Muscle layer of duodenum (tissue), 2 donors: ENCODE data around the gene IBA57.

Experiments used
- H3K27ac ChIP-seq: one replicate; pipeline ENCODE4 v1.7.0; 2013; ENCODE audit warnings: mild to moderate bottlenecking, low read length
- H3K27me3 ChIP-seq: one replicate; pipeline ENCODE4 v1.7.0; 2013; ENCODE audit warnings: low read depth, mild to moderate bottlenecking, control low read depth, low read length
- H3K36me3 ChIP-seq, 2 donors: one replicate each; pipeline ENCODE4 v1.7.0; 2013; ENCODE audit warnings: low read length in 2 of 2, control low read depth in 1 of 2, mild to moderate bottlenecking in 1 of 2; ENCODE audit not compliant: insufficient read depth in 2 of 2, control insufficient read depth in 1 of 2
- H3K4me1 ChIP-seq, 2 donors: one replicate each; pipeline ENCODE4 v1.7.0; 2013; ENCODE audit warnings: low read length in 2 of 2, mild to moderate bottlenecking in 2 of 2, control low read depth in 1 of 2, moderate library complexity in 1 of 2; ENCODE audit not compliant: insufficient read depth in 2 of 2, control insufficient read depth in 1 of 2
- H3K4me3 ChIP-seq, 2 donors: one replicate each; pipeline ENCODE4 v1.7.0; 2013; ENCODE audit warnings: low read length in 2 of 2, low read depth in 1 of 2, mild to moderate bottlenecking in 1 of 2
- H3K9me3 ChIP-seq, 2 donors: one replicate each; pipeline ENCODE4 v1.7.0; 2013; ENCODE audit warnings: low read length in 2 of 2, control low read depth in 1 of 2, mild to moderate bottlenecking in 1 of 2; ENCODE audit not compliant: control insufficient read depth in 1 of 2
- donor health status: healthy.

Gene IBA57

GRCh38 chr1:228145463-228146416 is 19.9 kb upstream of the IBA57 start:
- Histone ChIP-seq H3K27ac (no peak overlapping the region), H3K4me3 (no peak overlapping the region), H3K9me3 (no peaks in the 10 kb centered on the region), H3K4me1 (peaks cover 13 to 58% of the 10 kb centered on the region in 2 donors), H3K36me3 (peaks cover 4 to 25% of the 10 kb centered on the region in 2 donors), H3K27me3 (no peaks in the 10 kb centered on the region)

GRCh38 chr1:228146417-228147150 is 19.0 kb upstream of the IBA57 start:
- H3K4me1 ChIP-seq, result peaks cover 21 to 57% of the 10 kb centered on the region in 2 donors
- H3K9me3 ChIP-seq, result no peaks in the 10 kb centered on the region
- no peaks in the 10 kb centered on the region for H3K27me3 ChIP-seq
- no peak overlapping the region for H3K27ac ChIP-seq
- H3K4me3 ChIP-seq, result no peak overlapping the region
- peaks cover 4 to 25% of the 10 kb centered on the region in 2 donors for H3K36me3 ChIP-seq

DNA sequence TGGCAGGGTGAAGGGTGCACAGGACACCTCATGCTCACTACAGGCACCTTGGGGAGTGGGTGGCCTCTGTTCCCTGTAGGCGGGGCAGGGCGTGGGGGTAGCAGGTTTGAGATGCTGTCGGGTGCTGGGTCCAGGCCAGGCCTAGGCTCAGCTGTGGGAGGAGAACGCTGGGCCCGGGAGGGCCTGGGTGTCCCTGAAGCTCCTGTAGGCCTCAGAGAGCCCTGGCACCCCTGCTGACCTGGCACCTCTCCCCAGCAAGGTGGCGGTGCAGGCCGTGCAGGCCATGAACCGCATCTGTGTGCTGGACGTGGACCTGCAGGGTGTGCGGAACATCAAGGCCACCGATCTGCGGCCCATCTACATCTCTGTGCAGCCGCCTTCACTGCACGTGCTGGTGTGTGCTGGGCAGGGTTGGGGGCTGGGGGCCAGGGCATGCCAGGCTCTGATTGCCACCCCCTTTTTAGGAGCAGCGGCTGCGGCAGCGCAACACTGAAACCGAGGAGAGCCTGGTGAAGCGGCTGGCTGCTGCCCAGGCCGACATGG is 18.4 kb upstream of the IBA57 start:
- Histone ChIP-seq H3K4me3 (no peak overlapping the region), H3K4me1 (peaks cover 15 to 57% of the 10 kb centered on the region in 2 donors), H3K27ac (no peak overlapping the region), H3K36me3 (peaks cover 4 to 25% of the 10 kb centered on the region in 2 donors), H3K9me3 (no peaks in the 10 kb centered on the region), H3K27me3 (no peaks in the 10 kb centered on the region)

DNA sequence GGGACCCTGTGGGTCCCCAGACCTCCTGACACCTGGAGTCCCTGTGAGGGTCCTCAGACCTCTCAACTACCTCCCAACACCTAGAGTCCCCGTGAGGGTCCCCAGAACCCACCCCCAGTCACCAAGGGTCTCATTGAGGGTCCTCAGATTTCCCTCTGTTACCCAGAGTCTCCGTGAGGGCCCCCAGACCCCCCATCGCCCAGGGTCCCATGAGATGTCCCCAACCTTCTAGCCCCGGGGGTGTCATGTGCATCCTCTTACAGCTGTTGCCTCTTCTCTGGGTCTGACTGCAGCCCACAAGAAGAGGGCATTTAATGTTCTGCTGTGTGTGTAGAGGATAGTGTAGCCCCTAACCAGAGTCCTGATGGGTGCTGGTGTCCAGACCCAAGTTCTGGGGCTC is 17.8 kb upstream of the IBA57 start:
- H3K27ac ChIP-seq, result no peak overlapping the region
- H3K9me3 ChIP-seq, result no peaks in the 10 kb centered on the region
- peaks cover 11 to 53% of the 10 kb centered on the region in 2 donors for H3K4me1 ChIP-seq
- H3K36me3 ChIP-seq, result peaks cover 4 to 25% of the 10 kb centered on the region in 2 donors
- no peaks in the 10 kb centered on the region for H3K27me3 ChIP-seq
- no peak overlapping the region for H3K4me3 ChIP-seq

DNA sequence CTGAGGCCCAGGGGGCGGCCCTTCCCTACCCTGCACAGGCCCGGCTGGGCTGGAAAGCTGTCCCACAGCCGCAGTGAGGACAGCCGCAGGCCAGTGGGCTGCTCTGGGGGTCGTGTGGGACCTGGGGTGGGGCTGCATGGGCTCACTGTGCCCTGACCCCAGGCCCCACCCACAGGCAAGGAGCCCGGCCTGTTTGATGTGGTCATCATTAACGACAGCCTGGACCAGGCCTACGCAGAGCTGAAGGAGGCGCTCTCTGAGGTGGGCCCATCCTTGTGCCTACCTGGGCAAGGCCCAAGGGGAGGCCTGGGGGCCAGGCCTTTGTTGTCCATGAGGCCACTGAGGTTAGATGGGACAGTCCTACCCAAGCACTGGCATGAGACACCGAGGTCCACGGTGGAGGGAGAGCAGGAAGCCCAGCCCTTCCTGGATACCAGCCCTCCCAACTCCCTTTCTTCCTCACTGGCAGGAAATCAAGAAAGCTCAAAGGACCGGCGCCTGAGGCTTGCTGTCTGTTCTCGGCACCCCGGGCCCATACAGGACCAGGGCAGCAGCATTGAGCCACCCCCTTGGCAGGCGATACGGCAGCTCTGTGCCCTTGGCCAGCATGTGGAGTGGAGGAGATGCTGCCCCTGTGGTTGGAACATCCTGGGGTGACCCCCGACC is 17.3 kb upstream of the IBA57 start:
- Histone ChIP-seq H3K9me3 (no peaks in the 10 kb centered on the region), H3K27ac (peak overlapping the region; percentile 4), H3K27me3 (no peaks in the 10 kb centered on the region), H3K4me3 (no peak overlapping the region), H3K4me1 (peaks cover 8 to 48% of the 10 kb centered on the region in 2 donors), H3K36me3 (peaks cover 4 to 25% of the 10 kb centered on the region in 2 donors)

DNA sequence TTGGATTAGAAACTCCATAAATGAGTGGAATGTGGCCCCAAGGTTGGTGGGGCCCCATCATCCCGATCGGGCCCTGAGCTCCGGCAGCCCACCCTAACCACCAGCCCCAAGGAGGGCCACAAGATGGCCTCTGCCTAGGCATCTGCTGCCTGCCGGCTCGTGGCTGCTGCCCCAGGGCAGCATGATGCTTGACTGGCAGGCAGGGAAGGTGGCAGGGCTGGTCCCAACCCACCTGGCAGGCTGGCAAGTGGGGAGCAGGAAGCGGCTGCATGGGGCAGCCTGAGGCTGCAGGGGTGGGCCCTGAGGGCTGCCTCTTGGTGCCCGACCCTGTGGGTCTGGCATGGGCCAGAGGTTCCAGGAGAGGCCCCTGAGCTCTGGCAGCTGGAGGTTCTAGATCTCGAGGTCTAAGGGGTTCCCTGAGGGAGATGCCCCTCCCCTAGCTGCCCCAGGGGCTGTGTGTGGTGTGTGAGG is 16.6 kb upstream of the IBA57 start:
- H3K4me3 ChIP-seq, result peak overlapping the region in 1 of 2 donors; percentile 60

GRCh38 chr1:228149406-228150119 is 16.0 kb upstream of the IBA57 start, which contains the start of gene GJC2:
Gene GJC2 (plus strand): TSS chr1:228149930. CDS start chr1:228157759, 7,829 bp downstream.
- Histone ChIP-seq H3K27ac (peak within 1 kb of the TSS; percentile 72), H3K9me3 (no peaks in the 10 kb centered on the region), H3K4me1 (peaks cover 8 to 37% of the 10 kb centered on the region in 2 donors), H3K27me3 (no peaks in the 10 kb centered on the region), H3K4me3 (peak within 1 kb of the TSS; percentile 56 to 60), H3K36me3 (peaks cover 4 to 25% of the 10 kb centered on the region in 2 donors)

More for the DNA sequence above, 16.6 kb upstream of the IBA57 start:
- peaks cover 4 to 25% of the 10 kb centered on the region in 2 donors for H3K36me3 ChIP-seq
- no peaks in the 10 kb centered on the region for H3K9me3 ChIP-seq
- H3K27ac ChIP-seq, result peak overlapping the region; percentile 72
- peaks cover 8 to 41% of the 10 kb centered on the region in 2 donors for H3K4me1 ChIP-seq
- H3K27me3 ChIP-seq, result no peaks in the 10 kb centered on the region

GRCh38 chr1:228150120-228150460 is 15.5 kb upstream of the IBA57 start:
- no peaks in the 10 kb centered on the region for H3K9me3 ChIP-seq
- peak overlapping the region; percentile 56 to 60 for H3K4me3 ChIP-seq
- H3K27me3 ChIP-seq, result no peaks in the 10 kb centered on the region
- peaks cover 8 to 37% of the 10 kb centered on the region in 2 donors for H3K4me1 ChIP-seq
- peak overlapping the region; percentile 72 for H3K27ac ChIP-seq
- peaks cover 4 to 25% of the 10 kb centered on the region in 2 donors for H3K36me3 ChIP-seq

DNA sequence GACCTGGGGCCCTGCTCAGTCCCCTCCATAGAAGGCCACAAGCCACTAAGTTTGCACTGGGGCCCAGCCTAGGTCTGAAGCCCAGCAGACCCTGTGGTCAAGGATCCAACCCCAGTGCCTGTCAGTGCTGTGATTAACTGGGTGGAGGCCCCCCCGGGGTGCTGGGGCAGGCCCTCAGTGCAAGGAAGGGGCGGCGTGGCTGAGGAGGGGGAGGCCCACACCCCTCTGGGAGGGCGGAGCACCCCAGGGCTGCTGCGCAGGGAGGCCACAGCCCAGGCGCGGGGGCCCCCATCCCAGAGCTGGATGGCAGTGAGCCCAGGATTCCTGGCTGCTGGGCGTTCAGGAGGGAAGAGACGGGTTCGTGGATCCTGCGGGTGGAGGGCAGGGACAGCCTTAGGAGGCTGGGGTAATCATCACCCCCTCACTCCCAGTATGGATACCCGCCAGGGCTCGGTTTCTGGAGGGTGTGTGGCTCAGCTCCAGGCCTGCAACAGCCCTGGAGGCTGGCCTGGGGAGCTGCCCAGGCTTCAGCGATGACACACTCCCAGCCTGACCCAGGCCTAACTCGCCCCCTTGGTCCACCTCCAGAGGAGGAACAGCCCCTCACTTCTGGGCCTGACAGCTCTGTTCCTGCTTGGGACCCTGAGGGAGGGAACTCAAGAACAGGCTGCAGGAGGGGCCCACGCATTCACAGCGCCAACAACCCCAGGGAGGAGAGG is 15.0 kb upstream of the IBA57 start:
- Histone ChIP-seq H3K27ac (peak overlapping the region; percentile 39), H3K9me3 (no peaks in the 10 kb centered on the region), H3K36me3 (peaks cover 4 to 24% of the 10 kb centered on the region in 2 donors), H3K4me1 (peaks cover 8 to 37% of the 10 kb centered on the region in 2 donors), H3K27me3 (no peaks in the 10 kb centered on the region), H3K4me3 (peak overlapping the region; percentile 56 to 60)
